ENCODE measurements around the gene PHACTR1. TPM values are rescaled to one million over a fixed set of nuclear protein-coding genes. Genes with fewer than 3 reads are reported as not detected.

PHACTR1 gene
- total and polyA plus RNA-seq, 3 experiments from 2014 or later, result 0.04 to 0.38 (median 0.04) TPM

GRCh38 chr6:12892151-12892550, 175.6 kb downstream of the PHACTR1 start:
- Histone ChIP-seq H3K9me3 (ENCODE audit: low read length) (no peaks in the 10 kb centered on the region), H3K27ac (ENCODE audit: low read depth, low read length) (no peak overlapping the region), H3K4me3 (ENCODE audit: low read length) (no peak overlapping the region), H3K4me1 (ENCODE audit: insufficient read depth, low read length) (no peaks in the 10 kb centered on the region), H3K36me3 (ENCODE audit: insufficient read depth, low read length) (no peaks in the 10 kb centered on the region), H3K27me3 (ENCODE audit: insufficient read depth, low read length, poor library complexity, severe bottlenecking) (no peaks in the 10 kb centered on the region)
- DNase-seq, result no peak
- Mint-ChIP-seq H3K9me3 (peaks cover 0 to 13% (median 5%) of the 10 kb centered on the region in 5 donors), H3K27ac (no peak overlapping the region), H3K36me3 (no peaks in the 10 kb centered on the region), H3K4me1 (no peaks in the 10 kb centered on the region), H3K4me3 (no peak overlapping the region), H3K27me3 (peaks cover 14% of the 10 kb centered on the region in 2 donors)
- ChIA-PET POLR2A (no interaction called here), CTCF (no interaction called here)

GRCh38 chr6:12893036-12893435, 176.5 kb downstream of the PHACTR1 start:
- ChIA-PET POLR2A (no interaction called here), CTCF (interaction anchor here (0.8 to 1.3 kb wide), 2 partner anchors 15 to 1238 kb away, joined by 3 read pairs; no protein-coding TSS in a partner anchor)
- Mint-ChIP-seq H3K4me3 (no peak overlapping the region), H3K27ac (no peak overlapping the region), H3K4me1 (no peaks in the 10 kb centered on the region), H3K27me3 (peaks cover 15 to 16% of the 10 kb centered on the region in 2 donors), H3K9me3 (peaks cover 0 to 12% (median 5%) of the 10 kb centered on the region in 5 donors), H3K36me3 (no peaks in the 10 kb centered on the region)
- DNase-seq, result no peak
- H3K4me3 ChIP-seq (ENCODE audit: low read length), result no peak overlapping the region
- no peaks in the 10 kb centered on the region for H3K4me1 ChIP-seq (ENCODE audit: insufficient read depth, low read length)
- H3K27ac ChIP-seq (ENCODE audit: low read depth, low read length), result no peak overlapping the region
- no peaks in the 10 kb centered on the region for H3K36me3 ChIP-seq (ENCODE audit: insufficient read depth, low read length)
- H3K27me3 ChIP-seq (ENCODE audit: insufficient read depth, low read length, poor library complexity, severe bottlenecking), result no peaks in the 10 kb centered on the region
- no peaks in the 10 kb centered on the region for H3K9me3 ChIP-seq (ENCODE audit: low read length)

GRCh38 chr6:12895721-12896120, 179.2 kb downstream of the PHACTR1 start:
- Histone ChIP-seq H3K9me3 (ENCODE audit: low read length) (no peaks in the 10 kb centered on the region), H3K27me3 (ENCODE audit: insufficient read depth, low read length, poor library complexity, severe bottlenecking) (peaks cover 8% of the 10 kb centered on the region), H3K4me3 (ENCODE audit: low read length) (no peak overlapping the region), H3K36me3 (ENCODE audit: insufficient read depth, low read length) (no peaks in the 10 kb centered on the region), H3K4me1 (ENCODE audit: insufficient read depth, low read length) (no peaks in the 10 kb centered on the region), H3K27ac (ENCODE audit: low read depth, low read length) (no peak overlapping the region)
- Mint-ChIP-seq H3K27me3 (peaks cover 21 to 25% of the 10 kb centered on the region in 2 donors), H3K27ac (no peak overlapping the region), H3K36me3 (no peaks in the 10 kb centered on the region), H3K4me1 (no peaks in the 10 kb centered on the region), H3K4me3 (no peak overlapping the region), H3K9me3 (peaks cover 0 to 10% (median 5%) of the 10 kb centered on the region in 5 donors)
- CTCF ChIA-PET, result no interaction called here
- no peak for DNase-seq
- POLR2A ChIA-PET, result no interaction called here

- CTCF ChIA-PET, result no interaction called here
- no peak for DNase-seq
- POLR2A ChIA-PET, result no interaction called here
Measured at GRCh38 chr6:12896208-12896733, 179.7 kb downstream of the PHACTR1 start.

GRCh38 chr6:12898603-12899002, 182.0 kb downstream of the PHACTR1 start:
- peaks cover 27 to 40% of the 10 kb centered on the region in 2 donors for H3K27me3 Mint-ChIP-seq
- Histone ChIP-seq H3K36me3 (ENCODE audit: insufficient read depth, low read length) (no peaks in the 10 kb centered on the region), H3K27me3 (ENCODE audit: insufficient read depth, low read length, poor library complexity, severe bottlenecking) (peaks cover 8% of the 10 kb centered on the region), H3K9me3 (ENCODE audit: low read length) (no peaks in the 10 kb centered on the region), H3K4me3 (ENCODE audit: low read length) (no peak overlapping the region), H3K27ac (ENCODE audit: low read depth, low read length) (no peak overlapping the region), H3K4me1 (ENCODE audit: insufficient read depth, low read length) (no peaks in the 10 kb centered on the region)
- no peaks in the 10 kb centered on the region for H3K36me3 Mint-ChIP-seq
- DNase-seq, result no peak
- no peak overlapping the region for H3K27ac Mint-ChIP-seq
- H3K4me1 Mint-ChIP-seq, result no peaks in the 10 kb centered on the region
- no peak overlapping the region for H3K4me3 Mint-ChIP-seq
- CTCF ChIA-PET, result no interaction called here
- peaks cover 0 to 2% (median 0%) of the 10 kb centered on the region in 5 donors for H3K9me3 Mint-ChIP-seq
- POLR2A ChIA-PET, result no interaction called here

More at GRCh38 chr6:12896208-12896733, 179.7 kb downstream of the PHACTR1 start:
- Histone ChIP-seq H3K4me3 (ENCODE audit: low read length) (no peak overlapping the region), H3K27me3 (ENCODE audit: insufficient read depth, low read length, poor library complexity, severe bottlenecking) (peaks cover 8% of the 10 kb centered on the region), H3K4me1 (ENCODE audit: insufficient read depth, low read length) (no peaks in the 10 kb centered on the region), H3K36me3 (ENCODE audit: insufficient read depth, low read length) (no peaks in the 10 kb centered on the region), H3K27ac (ENCODE audit: low read depth, low read length) (no peak overlapping the region), H3K9me3 (ENCODE audit: low read length) (no peaks in the 10 kb centered on the region)
- H3K27ac Mint-ChIP-seq, result no peak overlapping the region
- H3K9me3 Mint-ChIP-seq, result peaks cover 0 to 7% (median 4%) of the 10 kb centered on the region in 5 donors
- no peak overlapping the region for H3K4me3 Mint-ChIP-seq
- H3K36me3 Mint-ChIP-seq, result no peaks in the 10 kb centered on the region
- peaks cover 27 to 30% of the 10 kb centered on the region in 2 donors for H3K27me3 Mint-ChIP-seq
- no peaks in the 10 kb centered on the region for H3K4me1 Mint-ChIP-seq

GRCh38 chr6:12899046-12899833, 182.7 kb downstream of the PHACTR1 start:
- Mint-ChIP-seq H3K36me3 (no peaks in the 10 kb centered on the region), H3K4me3 (no peak overlapping the region), H3K4me1 (no peaks in the 10 kb centered on the region), H3K27me3 (peaks cover 27 to 40% of the 10 kb centered on the region in 2 donors), H3K9me3 (peaks cover 0 to 2% (median 0%) of the 10 kb centered on the region in 5 donors), H3K27ac (no peak overlapping the region)
- POLR2A ChIA-PET, result no interaction called here
- no peak for DNase-seq
- Histone ChIP-seq H3K36me3 (ENCODE audit: insufficient read depth, low read length) (no peaks in the 10 kb centered on the region), H3K27me3 (ENCODE audit: insufficient read depth, low read length, poor library complexity, severe bottlenecking) (peaks cover 8% of the 10 kb centered on the region), H3K4me3 (ENCODE audit: low read length) (no peak overlapping the region), H3K9me3 (ENCODE audit: low read length) (no peaks in the 10 kb centered on the region), H3K27ac (ENCODE audit: low read depth, low read length) (no peak overlapping the region), H3K4me1 (ENCODE audit: insufficient read depth, low read length) (no peaks in the 10 kb centered on the region)
- CTCF ChIA-PET, result no interaction called here

- POLR2A ChIA-PET, result no interaction called here
- Mint-ChIP-seq H3K36me3 (no peaks in the 10 kb centered on the region), H3K4me1 (no peaks in the 10 kb centered on the region), H3K4me3 (no peak overlapping the region), H3K9me3 (peaks cover 0 to 2% (median 0%) of the 10 kb centered on the region in 5 donors), H3K27ac (no peak overlapping the region), H3K27me3 (peaks cover 16 to 43% of the 10 kb centered on the region in 2 donors)
- no peaks in the 10 kb centered on the region for H3K36me3 ChIP-seq (ENCODE audit: insufficient read depth, low read length)
- peaks cover 8% of the 10 kb centered on the region for H3K27me3 ChIP-seq (ENCODE audit: insufficient read depth, low read length, poor library complexity, severe bottlenecking)
- H3K4me3 ChIP-seq (ENCODE audit: low read length), result no peak overlapping the region
- no peak for DNase-seq
- H3K4me1 ChIP-seq (ENCODE audit: insufficient read depth, low read length), result no peaks in the 10 kb centered on the region
- no peak overlapping the region for H3K27ac ChIP-seq (ENCODE audit: low read depth, low read length)
- CTCF ChIA-PET, result interaction anchor here (0.9 kb wide), 1 partner anchor 10 kb away, joined by 3 read pairs; no protein-coding TSS in a partner anchor
- no peaks in the 10 kb centered on the region for H3K9me3 ChIP-seq (ENCODE audit: low read length)
Measured at GRCh38 chr6:12903246-12903645, 186.7 kb downstream of the PHACTR1 start.

- H3K4me3 ChIP-seq (ENCODE audit: low read length), result no peak overlapping the region
- no peaks in the 10 kb centered on the region for H3K9me3 Mint-ChIP-seq
- no peaks in the 10 kb centered on the region for H3K36me3 Mint-ChIP-seq
- no peak for DNase-seq
- CTCF ChIA-PET, result no interaction called here
- H3K27me3 Mint-ChIP-seq, result peaks cover 0 to 22% of the 10 kb centered on the region in 2 donors
- no peaks in the 10 kb centered on the region for H3K36me3 ChIP-seq (ENCODE audit: insufficient read depth, low read length)
- H3K27ac Mint-ChIP-seq, result no peak overlapping the region
- POLR2A ChIA-PET, result no interaction called here
- H3K9me3 ChIP-seq (ENCODE audit: low read length), result no peaks in the 10 kb centered on the region
- H3K4me3 Mint-ChIP-seq, result no peak overlapping the region
- H3K4me1 Mint-ChIP-seq, result no peaks in the 10 kb centered on the region
- no peaks in the 10 kb centered on the region for H3K4me1 ChIP-seq (ENCODE audit: insufficient read depth, low read length)
- no peaks in the 10 kb centered on the region for H3K27me3 ChIP-seq (ENCODE audit: insufficient read depth, low read length, poor library complexity, severe bottlenecking)
- H3K27ac ChIP-seq (ENCODE audit: low read depth, low read length), result no peak overlapping the region
Measured at GRCh38 chr6:12909833-12910232, 193.3 kb downstream of the PHACTR1 start.

All from CD8-positive, alpha-beta memory T cell (primary cell).